Cerebellar cortex (tissue), 1 donor: ENCODE measurements around the gene ASB5.

Experiments
- DNase-seq: peaks from one replicate; pipeline ENCODE4 v3.0.0-alpha.2; 2015; ENCODE audit warnings: low spot score

The ASB5 gene

DNA sequence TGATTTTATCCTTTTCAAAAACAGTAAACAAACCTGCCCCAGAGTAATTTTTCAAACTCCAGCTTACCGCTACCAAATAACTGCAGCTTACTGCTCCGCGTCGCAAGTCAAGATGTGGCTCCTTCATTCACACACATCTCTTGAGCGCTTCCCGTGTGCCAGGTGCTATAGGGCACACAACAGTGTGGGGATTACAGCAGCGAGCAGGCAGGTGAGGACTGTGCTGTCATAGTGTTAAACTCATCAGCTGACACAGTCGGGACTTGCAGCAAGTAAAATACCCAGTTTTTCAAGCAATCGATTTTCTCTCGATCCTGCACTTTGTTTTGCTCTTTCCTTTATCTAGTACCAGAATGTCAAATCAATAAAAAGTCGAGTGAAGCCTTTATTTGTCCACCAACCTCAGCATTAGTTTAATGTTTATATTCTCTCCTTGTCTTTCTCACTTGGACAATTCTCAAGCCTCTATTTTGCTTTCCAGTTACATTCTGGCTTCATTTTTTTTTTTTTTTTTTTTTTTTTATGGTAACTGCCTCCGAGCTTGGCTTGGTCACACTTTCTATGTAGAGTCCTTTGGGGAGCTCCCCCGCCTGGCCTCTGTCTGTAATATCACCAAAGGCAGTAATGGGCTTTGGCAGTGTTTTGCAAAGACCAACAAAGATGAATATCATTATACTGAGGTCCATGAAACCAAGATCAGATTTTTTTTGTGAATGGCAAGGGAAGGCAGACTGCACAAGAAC, 8.3 kb upstream of the ASB5 start:
- peak; percentile 63 for DNase-seq

DNA sequence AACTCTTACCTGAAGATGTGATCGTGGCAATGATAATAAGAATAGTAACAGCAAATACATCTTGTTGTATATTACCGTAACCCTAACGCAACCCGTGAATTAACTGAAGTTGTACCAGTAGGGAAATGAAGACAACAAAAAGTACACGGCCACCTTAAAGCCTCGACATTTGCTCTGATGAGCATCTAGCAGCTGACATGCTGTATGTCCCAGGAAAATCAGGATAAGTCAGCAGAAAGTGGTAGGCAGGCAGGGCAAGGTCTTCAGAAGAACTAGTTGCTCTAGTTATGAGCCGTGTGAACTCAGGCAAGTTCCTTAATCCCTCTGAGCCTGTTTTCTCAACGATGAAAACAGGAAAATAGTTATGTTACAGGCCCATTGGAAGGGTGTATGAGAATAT, 7.7 kb upstream of the ASB5 start:
- DNase-seq: no peak

DNA sequence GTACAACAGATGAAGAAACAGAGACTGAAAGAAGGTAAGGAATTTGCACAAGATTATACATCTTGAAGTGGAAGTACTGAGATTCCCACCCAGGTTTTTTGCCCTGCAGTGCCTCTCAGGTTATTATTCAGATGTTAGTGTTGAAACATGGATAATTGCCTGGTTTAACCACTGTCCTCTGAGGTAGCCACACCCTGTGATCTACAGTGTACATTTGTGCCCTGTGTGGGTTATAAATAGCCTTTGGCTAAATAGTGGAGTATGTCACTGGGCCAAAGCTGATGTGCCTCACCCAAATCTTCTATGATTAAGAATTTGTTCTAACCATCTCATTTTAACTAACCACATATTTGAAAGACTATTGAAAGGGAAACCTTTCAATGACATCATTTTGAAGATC, 5.4 kb upstream of the ASB5 start:
- no peak for DNase-seq

DNA sequence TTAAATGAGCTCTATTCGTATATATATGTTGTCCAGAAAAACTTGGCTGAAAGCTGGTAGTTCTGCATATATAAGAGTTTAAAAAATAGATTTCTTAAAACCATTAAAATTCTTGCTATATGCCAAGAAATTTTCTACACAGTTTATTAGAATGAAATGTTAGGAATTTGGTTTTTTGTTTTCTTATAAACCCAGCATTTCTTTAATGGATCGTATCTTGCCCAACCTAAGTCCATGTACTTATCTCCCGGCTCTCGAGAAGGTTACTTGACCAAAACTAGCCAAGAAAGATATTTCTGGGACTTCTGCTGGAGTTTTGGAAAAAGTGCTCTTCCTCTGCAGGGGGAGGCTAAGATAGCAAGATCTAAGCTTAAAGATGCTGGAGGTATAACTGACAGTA, 4.7 kb upstream of the ASB5 start:
- DNase-seq: no peak

DNA sequence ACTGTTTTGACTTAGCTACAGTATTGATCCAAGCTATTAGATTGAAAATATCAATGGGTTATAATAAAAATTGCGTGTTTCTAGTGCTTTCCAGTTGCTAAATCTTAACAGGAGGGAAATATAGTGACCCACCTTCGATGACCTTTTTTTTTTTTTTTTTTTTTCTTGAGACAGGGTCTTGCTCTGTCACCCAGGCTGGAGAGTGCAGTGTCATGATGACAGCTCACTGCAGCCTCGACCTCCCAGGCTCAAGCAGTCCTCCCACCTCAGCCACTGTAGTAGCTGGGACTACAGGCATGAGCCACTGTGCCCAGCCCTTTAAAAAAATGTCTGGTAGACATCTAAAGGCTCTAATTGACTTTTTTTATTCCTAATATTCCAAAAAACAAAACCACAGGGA, 3.8 kb upstream of the ASB5 start:
- no peak for DNase-seq

DNA sequence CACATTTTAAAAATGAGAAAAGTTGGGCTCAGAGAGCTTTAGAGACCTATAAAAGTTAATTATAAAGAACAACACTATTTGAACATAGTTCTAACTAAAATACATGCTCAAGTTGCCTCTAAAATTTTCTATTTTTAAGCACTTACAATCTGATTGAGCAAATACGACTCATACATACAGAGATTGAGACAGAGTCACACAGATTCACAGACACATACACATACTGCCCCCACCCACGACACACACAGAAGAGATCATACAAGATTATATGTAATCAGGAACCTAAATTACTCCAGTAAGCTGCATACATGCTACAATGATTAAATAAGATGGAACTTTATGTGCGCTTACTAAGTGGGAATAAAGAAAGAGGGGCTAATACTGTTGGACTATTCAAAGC, 2.7 kb upstream of the ASB5 start:
- no peak for DNase-seq

DNA sequence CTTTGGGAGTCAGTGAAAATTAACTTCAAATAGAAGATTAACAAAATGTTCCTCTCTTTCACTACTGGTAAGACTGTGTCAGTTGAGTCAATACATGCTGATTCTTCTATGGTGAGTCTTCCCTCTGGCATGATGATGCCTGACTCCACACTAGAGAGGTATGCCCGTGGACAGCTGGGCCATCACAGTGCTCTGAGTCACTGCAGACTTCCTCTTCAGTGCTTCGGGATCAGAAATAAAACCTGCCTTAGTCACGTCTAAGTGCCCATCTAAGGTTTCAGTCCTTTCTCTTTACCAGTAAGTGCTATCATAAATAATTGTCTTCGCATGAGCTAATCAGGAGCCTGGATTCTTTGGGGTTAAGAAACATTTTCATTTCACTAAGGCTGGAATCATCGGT, 1.6 kb upstream of the ASB5 start:
- no peak for DNase-seq

DNA sequence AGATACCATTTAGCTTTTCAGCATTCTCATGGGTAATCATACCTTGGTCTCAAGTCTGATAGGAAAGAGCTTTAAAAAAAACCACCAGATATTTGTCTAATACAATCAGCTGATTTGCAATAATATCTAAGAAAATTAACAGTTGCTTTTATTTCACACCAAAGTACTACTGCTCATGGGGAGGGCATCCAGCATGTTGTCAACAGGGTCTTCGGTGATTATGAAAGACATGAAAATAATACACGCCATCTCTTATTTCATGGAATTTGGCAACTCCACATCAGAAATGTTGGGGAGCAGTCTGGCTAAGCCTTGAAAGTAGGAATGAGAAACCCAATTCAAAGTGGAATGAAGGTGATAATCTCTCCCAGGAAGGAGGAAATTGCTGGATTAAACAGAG, 3.0 kb downstream of the ASB5 start:
- DNase-seq: no peak

DNA sequence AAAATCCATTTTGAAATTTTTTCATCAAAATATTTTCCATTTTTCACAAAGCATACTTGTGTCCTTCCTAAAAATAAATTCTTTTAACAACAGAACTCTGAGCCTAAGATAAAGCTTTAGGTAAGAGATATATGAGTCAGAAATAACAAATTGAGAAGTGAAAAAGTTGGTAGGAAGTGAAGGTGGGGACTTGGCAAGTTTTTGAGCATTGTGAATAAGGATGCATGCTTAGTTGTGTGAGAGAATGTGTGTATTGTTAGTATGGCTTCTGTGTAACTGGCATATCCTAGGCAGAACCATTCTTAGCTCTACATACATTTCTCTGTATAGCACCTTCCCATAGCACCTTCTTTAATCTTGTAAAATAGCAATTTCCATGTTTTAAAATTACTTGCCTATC, 6.8 kb downstream of the ASB5 start:
- no peak for DNase-seq

DNA sequence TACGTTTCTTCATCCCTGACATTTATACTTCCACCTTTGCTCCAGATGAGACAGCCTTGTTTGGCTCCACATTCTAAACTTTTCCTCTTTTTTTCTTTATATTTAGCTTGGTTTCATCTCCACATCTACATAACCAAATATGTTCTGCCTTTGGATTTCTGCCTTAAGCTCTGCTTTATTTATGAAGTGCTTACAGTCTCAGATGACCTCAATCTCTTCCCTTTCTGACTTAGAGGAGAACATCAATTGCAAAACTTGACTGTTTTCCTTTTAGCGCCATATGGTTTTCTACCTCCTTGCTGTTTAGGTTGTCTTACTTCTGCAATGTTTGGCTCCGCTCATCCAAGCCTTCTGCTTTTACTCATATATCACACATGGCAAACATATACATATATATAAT, 7.5 kb downstream of the ASB5 start:
- no peak for DNase-seq

DNA sequence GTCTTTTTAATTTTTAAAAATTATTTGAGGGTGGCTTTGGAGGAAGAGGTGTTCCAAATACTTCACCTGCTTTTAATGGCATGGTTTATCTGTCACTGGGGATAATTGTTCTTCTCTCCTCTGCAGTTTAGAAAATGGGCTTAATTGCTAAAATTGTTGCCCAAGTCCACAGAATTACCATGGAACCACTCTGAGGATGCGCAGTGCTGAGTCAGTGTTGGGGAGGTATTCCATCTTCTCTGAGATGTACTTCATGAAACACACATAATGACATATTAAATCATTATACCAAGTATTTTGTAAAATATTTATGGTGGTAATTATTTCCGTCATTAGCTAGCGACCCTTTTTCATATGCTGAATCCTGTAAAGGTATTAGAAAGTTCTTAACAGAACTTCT, 8.0 kb downstream of the ASB5 start:
- no peak for DNase-seq

DNA sequence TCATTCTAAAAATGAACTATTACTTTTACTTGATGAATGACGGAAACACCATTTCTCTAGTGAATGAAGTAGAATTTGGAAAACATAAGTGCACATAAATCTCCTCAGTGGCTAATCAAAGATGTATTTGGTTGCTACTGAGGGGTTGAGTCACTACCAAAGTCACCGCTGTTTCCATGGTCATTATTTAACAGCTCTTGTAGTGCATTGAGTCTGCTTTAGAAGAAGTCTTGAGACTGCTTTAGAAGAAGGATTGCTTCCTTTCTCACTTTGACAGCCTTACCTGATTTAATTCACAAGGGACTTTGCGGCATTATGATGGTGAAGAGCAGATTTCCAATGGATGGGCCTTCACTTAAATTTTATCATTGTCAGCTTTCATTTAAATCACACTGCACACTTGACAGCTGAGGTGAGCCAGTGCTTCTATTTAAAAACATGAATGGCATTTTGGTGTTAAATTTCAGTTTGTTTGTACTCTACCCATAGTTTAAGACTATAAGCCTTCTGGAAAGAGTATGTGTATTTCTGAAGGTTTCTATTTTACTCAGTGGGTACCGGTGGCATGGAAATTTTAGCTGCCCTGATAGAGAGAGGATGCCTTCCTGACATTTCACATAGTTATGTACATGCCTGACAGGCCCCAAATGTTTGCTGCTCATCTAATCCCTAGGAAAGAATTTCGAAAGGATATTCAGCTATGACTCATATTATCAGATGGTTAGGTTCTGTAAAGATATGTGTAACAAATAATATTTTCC, 9.5 kb downstream of the ASB5 start:
- DNase-seq: no peak

DNA sequence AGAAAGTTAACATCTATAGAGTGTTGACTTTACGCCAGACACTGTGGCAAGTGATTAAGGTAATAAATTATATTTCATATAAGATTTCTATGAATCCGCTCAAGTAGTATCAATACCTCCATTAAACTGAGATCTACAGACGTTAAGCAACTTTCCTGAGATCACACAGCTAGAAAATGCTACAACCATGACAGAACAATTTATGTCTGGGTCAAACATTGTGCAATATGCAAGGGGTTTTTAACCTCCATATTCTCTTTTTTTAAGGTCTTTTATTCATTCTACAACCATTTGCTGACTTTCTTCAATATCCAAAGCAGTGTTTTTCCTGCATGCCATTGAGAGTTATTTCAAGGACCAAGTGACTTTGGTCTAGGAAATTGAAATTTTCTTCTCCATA, 10.9 kb downstream of the ASB5 start:
- DNase-seq: no peak

DNA sequence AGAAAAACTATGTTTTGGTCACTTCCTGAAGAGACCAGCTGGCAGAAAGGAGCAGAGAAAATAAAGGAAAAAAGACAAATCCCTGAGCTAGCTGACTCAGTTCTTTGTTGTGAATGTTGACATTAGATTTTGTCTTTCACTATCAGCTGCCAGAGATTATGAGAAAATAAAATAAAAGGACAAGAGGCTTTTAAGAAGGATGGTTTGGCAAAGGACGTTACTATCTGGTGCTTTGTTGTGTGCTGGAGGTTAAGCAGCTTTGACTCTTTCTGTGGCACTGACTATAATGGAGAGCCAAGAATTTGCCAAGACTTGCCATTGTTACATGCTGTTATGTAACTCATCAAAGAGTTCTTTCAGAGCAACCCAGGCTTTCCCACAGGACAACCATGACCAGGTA, 12.1 kb downstream of the ASB5 start:
- DNase-seq: no peak

DNA sequence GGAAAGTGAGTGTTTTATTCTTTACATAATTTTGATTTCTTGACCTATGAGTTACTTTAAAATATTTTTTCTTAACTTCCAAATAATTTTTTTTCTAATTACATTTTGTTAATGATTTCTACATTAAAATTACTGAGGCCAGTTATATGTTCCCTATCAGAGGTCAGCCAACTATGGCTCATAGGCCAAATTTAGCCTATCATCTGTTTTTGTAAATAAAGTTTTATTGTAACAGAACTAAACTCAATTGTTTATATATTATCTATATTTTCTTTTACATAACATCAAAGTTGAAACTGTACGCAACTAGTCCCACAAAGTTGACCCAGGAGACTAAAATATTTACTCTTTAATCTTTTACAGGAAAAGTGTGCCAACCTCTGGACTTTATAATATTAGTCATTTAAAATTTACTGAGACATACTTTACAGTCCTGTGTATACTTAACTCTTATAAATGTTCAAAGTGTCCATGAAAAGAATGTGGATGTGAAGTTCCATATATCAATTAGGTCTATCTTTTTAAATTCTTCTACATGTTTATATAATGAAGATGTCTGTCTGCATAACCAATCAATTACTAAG, 26.2 kb downstream of the ASB5 start:
- DNase-seq: no peak

DNA sequence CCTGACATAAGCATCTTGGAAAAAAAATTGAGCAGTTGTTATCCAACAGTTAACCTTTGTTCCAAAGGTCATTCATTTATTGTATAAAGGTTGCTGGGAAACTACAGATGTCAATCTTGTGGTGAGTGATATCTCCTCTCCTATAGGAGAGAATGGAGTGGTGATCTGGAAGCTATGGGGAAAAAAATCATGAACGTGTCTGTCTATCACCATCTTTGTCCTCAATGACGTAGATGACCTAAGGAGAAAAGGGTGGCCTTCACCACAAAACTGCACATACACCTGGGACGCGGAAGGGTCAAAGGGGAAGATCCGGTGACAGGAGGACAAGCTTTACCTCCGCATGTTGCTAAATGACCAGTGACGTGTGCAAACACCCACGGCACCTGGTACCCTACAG, 27.3 kb downstream of the ASB5 start:
- no peak for DNase-seq

DNA sequence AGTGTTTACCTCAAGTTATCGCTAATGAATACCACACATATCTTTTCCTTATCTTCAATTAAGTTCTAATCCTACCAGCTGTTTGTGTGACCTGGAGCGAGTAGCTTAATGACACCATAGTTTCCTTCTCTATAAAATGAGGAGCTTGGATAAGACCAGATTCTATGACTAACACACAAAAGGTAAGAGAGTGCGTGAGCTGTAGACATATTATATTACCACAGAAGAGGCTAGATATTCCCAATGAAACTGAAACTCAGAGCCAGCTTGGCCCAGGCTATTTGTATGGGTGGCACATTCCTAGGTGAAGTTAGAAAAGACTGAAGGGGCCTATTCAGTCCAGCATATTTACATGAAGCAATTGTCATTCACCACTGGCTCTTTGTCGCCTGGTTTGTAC, 30.2 kb downstream of the ASB5 start:
- no peak for DNase-seq

DNA sequence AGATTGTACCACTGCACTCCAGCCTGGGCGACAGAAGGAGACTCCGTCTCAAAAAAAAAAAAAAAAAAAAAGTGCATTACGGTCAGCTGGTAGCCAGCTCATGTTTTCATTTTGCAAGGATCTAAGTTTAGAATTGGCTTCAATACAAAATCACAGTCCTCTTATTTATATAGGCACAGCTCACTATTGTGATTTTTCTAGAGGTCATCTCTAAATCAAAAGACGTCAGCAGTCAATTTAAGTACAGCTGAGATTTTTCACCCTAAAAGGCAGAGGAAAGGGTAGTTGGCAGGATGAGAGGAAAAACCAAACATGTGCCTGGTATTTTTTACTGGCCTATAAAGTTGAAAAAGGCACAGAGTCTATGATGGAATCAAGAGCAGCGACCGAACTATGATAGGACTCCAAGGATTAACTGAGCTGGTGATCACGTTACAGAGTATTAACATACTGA, 30.8 kb downstream of the ASB5 start:
- no peak for DNase-seq

DNA sequence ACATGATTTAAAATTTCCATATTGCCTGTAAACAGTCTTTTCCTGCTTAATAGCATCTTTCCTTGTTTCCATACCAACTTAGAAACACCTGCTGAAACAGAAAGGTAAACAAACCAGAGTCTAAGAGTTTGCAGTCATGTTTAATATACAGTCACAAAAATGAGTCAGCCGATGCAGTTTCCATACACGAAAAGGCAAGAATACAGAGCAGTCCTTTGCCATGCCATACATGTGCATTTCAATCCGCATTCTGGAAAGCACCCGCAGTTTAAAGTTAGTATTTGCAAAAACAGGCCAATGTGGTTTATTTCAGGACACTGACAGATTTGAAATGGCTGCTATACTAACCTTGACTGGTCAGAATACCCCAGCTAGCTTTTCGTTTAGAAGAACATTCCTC, 32.1 kb downstream of the ASB5 start:
- no peak for DNase-seq

DNA sequence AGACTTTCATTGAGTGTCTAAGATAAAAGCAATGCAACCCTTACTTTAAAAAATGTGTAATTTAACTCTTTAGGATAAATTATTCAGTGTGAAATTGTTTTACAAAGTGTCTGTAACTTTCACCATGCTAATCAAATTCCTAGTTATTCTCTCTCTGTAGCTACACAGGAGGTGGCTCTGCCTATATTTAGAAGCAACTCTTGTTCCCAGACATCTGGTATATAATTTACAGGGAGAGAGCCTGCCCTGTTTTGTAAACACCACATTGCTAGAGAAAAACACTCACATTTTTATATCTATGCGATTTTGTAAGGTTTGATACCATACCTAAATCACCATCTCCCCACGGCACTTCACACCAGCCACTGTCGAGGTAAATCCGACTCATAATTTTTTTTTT, 38.2 kb downstream of the ASB5 start:
- DNase-seq: peak; percentile 81

DNA sequence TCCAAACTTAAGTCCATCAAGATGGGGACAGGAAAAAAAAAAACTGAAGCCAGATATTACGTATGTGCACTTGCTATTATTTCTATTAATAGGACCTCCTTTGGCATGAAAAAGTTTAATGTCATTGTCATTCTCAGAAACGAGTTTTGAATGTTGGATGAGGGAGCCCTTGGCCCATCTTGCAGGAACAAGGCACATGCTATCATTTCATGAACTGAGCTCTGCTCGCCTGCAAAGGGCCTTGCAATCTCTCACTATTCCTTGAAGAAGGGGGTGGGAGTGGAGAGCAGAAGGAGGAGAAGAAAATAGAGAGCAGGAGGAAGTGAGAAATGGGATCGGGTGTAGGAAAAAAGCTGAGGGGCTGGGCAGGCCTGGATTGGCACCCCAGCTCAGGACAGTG, 39.4 kb downstream of the ASB5 start:
- DNase-seq: peak; percentile 34

DNA sequence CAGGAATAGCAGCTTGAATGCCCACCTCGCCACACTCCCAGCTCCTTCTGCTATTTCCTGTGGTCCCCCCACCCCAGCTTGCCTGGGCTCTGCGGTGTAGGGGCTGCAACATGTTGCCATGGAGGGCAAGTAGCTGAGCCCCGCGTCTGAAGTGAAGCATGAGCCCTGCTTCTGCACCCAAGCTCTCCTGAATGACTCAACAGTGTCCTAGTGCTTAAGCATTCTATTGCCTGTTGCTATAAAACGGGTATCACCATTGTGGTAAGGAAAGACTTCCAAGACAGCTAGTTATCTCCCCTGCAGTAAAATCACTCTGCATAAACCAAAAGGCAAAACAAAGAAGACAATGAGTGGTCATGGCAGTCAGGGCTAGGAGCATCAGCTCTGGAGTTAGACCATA, 42.3 kb downstream of the ASB5 start:
- no peak for DNase-seq

DNA sequence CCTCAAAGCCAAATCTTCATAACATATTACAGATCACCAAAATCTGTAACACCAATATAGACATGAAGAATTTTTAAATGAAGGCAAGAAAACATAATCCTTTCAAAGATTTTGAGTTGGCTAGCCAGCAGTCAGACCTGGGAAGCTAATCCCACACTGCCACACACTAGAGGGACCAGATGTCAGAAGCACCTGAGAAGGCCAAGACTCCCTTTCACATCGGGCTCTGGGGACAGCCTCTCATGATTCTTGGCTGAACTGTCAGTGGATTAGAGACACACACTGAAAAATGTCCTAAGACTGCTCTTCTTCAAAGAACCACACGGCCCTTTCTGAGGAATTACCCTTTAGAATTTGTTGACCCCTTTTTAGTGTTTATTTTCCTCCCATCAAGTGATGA, 45.5 kb downstream of the ASB5 start:
- no peak for DNase-seq

DNA sequence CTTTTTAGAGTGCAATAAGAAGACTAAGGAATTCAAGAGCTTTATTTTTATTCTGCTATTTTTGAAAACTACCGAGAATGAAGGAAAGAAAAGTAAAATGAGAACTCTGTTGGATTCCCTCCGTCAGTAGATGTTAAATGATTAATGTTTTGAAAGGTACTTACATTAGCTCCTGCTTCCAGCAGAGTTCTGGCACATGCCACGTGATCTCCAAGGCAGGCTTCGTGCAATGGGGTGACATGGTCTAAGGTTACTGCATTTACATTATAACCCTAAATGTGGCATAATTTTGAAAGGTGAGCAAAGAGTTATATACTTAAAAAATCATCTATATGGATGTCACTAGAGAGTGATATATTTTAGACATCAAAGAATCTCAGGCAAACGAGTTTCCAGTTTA, 46.9 kb downstream of the ASB5 start:
- no peak for DNase-seq
